Amniotic epithelial cell (primary cell): ENCODE results near the gene PGAP1.
"Not testable (repeated sequence)": the region's sequence is repeated elsewhere in the genome, so short reads cannot be mapped to it uniquely, and the experiment has no call there.

Experiments used
- DNase-seq: peaks from one replicate; pipeline ENCODE4 v3.0.0-alpha.2; 2010; ENCODE audit warnings: low read depth

PGAP1 gene

GRCh38 chr2:196944570-196944969, 18.1 kb upstream of the PGAP1 start:
- no peak for DNase-seq

- no peak for DNase-seq
These were observed 15.0 kb upstream of the PGAP1 start for GRCh38 chr2:196941398-196942078.

- no peak for DNase-seq
These were observed 12.9 kb upstream of the PGAP1 start for GRCh38 chr2:196939371-196939770.

- no peak for DNase-seq
These were observed 8.9 kb upstream of the PGAP1 start for GRCh38 chr2:196935432-196935831.

GRCh38 chr2:196934672-196935071, 8.2 kb upstream of the PGAP1 start:
- no peak for DNase-seq

GRCh38 chr2:196931555-196931954, 5.0 kb upstream of the PGAP1 start:
- DNase-seq: no peak

GRCh38 chr2:196927376-196928225, 1.1 kb upstream of the PGAP1 start:
- DNase-seq: peak; percentile 89

- peak; percentile 8 for DNase-seq
These were observed 542 bp downstream of the PGAP1 start for GRCh38 chr2:196925768-196926561.

GRCh38 chr2:196925051-196925767, 1.3 kb downstream of the PGAP1 start:
- DNase-seq: no peak

- DNase-seq: no peak
These were observed 2.5 kb downstream of the PGAP1 start for GRCh38 chr2:196924051-196924450.

- no peak for DNase-seq
These were observed 7.6 kb downstream of the PGAP1 start for GRCh38 chr2:196918927-196919326.

- no peak for DNase-seq
These were observed 8.7 kb downstream of the PGAP1 start for GRCh38 chr2:196917802-196918201.

GRCh38 chr2:196915507-196916189, 10.9 kb downstream of the PGAP1 start:
- no peak for DNase-seq

- no peak for DNase-seq
These were observed 11.5 kb downstream of the PGAP1 start for GRCh38 chr2:196914867-196915460.

- DNase-seq: no peak
These were observed 12.8 kb downstream of the PGAP1 start for GRCh38 chr2:196913691-196914090.

- DNase-seq: not testable (repeated sequence)
These were observed 21.1 kb downstream of the PGAP1 start for GRCh38 chr2:196905365-196905764.

GRCh38 chr2:196902828-196903227, 23.7 kb downstream of the PGAP1 start:
- no peak for DNase-seq

GRCh38 chr2:196900843-196901242, 25.7 kb downstream of the PGAP1 start:
- DNase-seq: no peak

- DNase-seq: no peak
These were observed 26.5 kb downstream of the PGAP1 start for GRCh38 chr2:196899976-196900375.

- no peak for DNase-seq
These were observed 35.4 kb downstream of the PGAP1 start for GRCh38 chr2:196891136-196891535.

GRCh38 chr2:196887431-196887830, 39.1 kb downstream of the PGAP1 start:
- no peak for DNase-seq
